ENCODE data around the gene PRKG1.

The PRKG1 gene

GRCh38 chr10:52256832-52257691 is 1182.8 kb downstream of the PRKG1 start:
- no peak overlapping the region for H3K27ac ChIP-seq (ENCODE audit: insufficient read depth in 1 of 2, low read depth in 1 of 2, low read length in 2 of 2, poor library complexity in 1 of 2, severe bottlenecking in 2 of 2)
- H3K36me3 ChIP-seq (ENCODE audit: control insufficient read depth in 4 of 4, insufficient read depth in 4 of 4, low read length in 3 of 4) = no peaks in the 10 kb centered on the region
- peak in 2 of 3 donors; percentile 27 to 61 for DNase-seq
- WGBS (ENCODE audit: insufficient coverage) = 100% methylated on average over 5 of the region's 6 CpGs
- no peaks in the 10 kb centered on the region for H3K9me3 ChIP-seq (ENCODE audit: control extremely low read depth in 1 of 5, control insufficient read depth in 4 of 5, insufficient read depth in 2 of 5, low read depth in 1 of 5, low read length in 4 of 5)
- no peaks in the 10 kb centered on the region for H3K27me3 ChIP-seq (replicated peaks in 2 of 5; ENCODE audit: control insufficient read depth in 4 of 5, insufficient read depth in 5 of 5, low read length in 4 of 5)
- H3K4me1 ChIP-seq (ENCODE audit: control extremely low read depth in 1 of 4, control insufficient read depth in 4 of 4, insufficient read depth in 4 of 4, low read length in 3 of 4) = peaks cover 0 to 3% (median 1%) of the 10 kb centered on the region in 4 experiments
- no peak overlapping the region for H3K4me3 ChIP-seq (ENCODE audit: control insufficient read depth in 1 of 7, extremely low read depth in 1 of 7, insufficient read depth in 4 of 7, low read depth in 2 of 7, low read length in 6 of 7)
- ChIA-PET CTCF (no interaction called here), POLR2A (no interaction called here)

GRCh38 chr10:52257692-52258075 is 1183.4 kb downstream of the PRKG1 start:
- Histone ChIP-seq H3K4me1 (ENCODE audit: control extremely low read depth in 1 of 4, control insufficient read depth in 4 of 4, insufficient read depth in 4 of 4, low read length in 3 of 4) (peaks cover 0 to 3% (median 1%) of the 10 kb centered on the region in 4 experiments), H3K36me3 (ENCODE audit: control insufficient read depth in 4 of 4, insufficient read depth in 4 of 4, low read length in 3 of 4) (no peaks in the 10 kb centered on the region), H3K27ac (ENCODE audit: insufficient read depth in 1 of 2, low read depth in 1 of 2, low read length in 2 of 2, poor library complexity in 1 of 2, severe bottlenecking in 2 of 2) (no peak overlapping the region), H3K4me3 (ENCODE audit: control insufficient read depth in 1 of 7, extremely low read depth in 1 of 7, insufficient read depth in 4 of 7, low read depth in 2 of 7, low read length in 6 of 7) (no peak overlapping the region), H3K27me3 (replicated peaks in 2 of 5; ENCODE audit: control insufficient read depth in 4 of 5, insufficient read depth in 5 of 5, low read length in 4 of 5) (no peaks in the 10 kb centered on the region), H3K9me3 (ENCODE audit: control extremely low read depth in 1 of 5, control insufficient read depth in 4 of 5, insufficient read depth in 2 of 5, low read depth in 1 of 5, low read length in 4 of 5) (no peaks in the 10 kb centered on the region)
- WGBS (ENCODE audit: insufficient coverage) = no CpG with 5 or more reads among the region's 1 CpG
- ChIA-PET POLR2A (no interaction called here), CTCF (no interaction called here)
- no peak for DNase-seq

GRCh38 chr10:52258799-52259425 is 1184.6 kb downstream of the PRKG1 start:
- Histone ChIP-seq H3K27me3 (replicated peaks in 2 of 5; ENCODE audit: control insufficient read depth in 4 of 5, insufficient read depth in 5 of 5, low read length in 4 of 5) (no peaks in the 10 kb centered on the region), H3K36me3 (ENCODE audit: control insufficient read depth in 4 of 4, insufficient read depth in 4 of 4, low read length in 3 of 4) (no peaks in the 10 kb centered on the region), H3K4me1 (ENCODE audit: control extremely low read depth in 1 of 4, control insufficient read depth in 4 of 4, insufficient read depth in 4 of 4, low read length in 3 of 4) (peaks cover 0 to 3% (median 1%) of the 10 kb centered on the region in 4 experiments), H3K4me3 (ENCODE audit: control insufficient read depth in 1 of 7, extremely low read depth in 1 of 7, insufficient read depth in 4 of 7, low read depth in 2 of 7, low read length in 6 of 7) (no peak overlapping the region), H3K27ac (ENCODE audit: insufficient read depth in 1 of 2, low read depth in 1 of 2, low read length in 2 of 2, poor library complexity in 1 of 2, severe bottlenecking in 2 of 2) (no peak overlapping the region), H3K9me3 (ENCODE audit: control extremely low read depth in 1 of 5, control insufficient read depth in 4 of 5, insufficient read depth in 2 of 5, low read depth in 1 of 5, low read length in 4 of 5) (no peaks in the 10 kb centered on the region)
- no CpG with 5 or more reads among the region's 1 CpG for WGBS (ENCODE audit: insufficient coverage)
- POLR2A ChIA-PET = no interaction called here
- DNase-seq = no peak
- CTCF ChIA-PET = interaction anchor here (0.6 kb wide), 1 partner anchor 1309 kb away, joined by 3 read pairs; no protein-coding TSS in a partner anchor

GRCh38 chr10:52259426-52259812 is 1185.1 kb downstream of the PRKG1 start:
- H3K9me3 ChIP-seq (ENCODE audit: control extremely low read depth in 1 of 5, control insufficient read depth in 4 of 5, insufficient read depth in 2 of 5, low read depth in 1 of 5, low read length in 4 of 5) = no peaks in the 10 kb centered on the region
- peaks cover 0 to 3% (median 1%) of the 10 kb centered on the region in 4 experiments for H3K4me1 ChIP-seq (ENCODE audit: control extremely low read depth in 1 of 4, control insufficient read depth in 4 of 4, insufficient read depth in 4 of 4, low read length in 3 of 4)
- H3K27me3 ChIP-seq (replicated peaks in 2 of 5; ENCODE audit: control insufficient read depth in 4 of 5, insufficient read depth in 5 of 5, low read length in 4 of 5) = no peaks in the 10 kb centered on the region
- no peak for DNase-seq
- H3K4me3 ChIP-seq (ENCODE audit: control insufficient read depth in 1 of 7, extremely low read depth in 1 of 7, insufficient read depth in 4 of 7, low read depth in 2 of 7, low read length in 6 of 7) = no peak overlapping the region
- ChIA-PET CTCF (interaction anchor here (0.6 kb wide), 1 partner anchor 1310 kb away, joined by 3 read pairs; no protein-coding TSS in a partner anchor), POLR2A (no interaction called here)
- WGBS (ENCODE audit: insufficient coverage) = no CpG with 5 or more reads among the region's 2 CpGs
- no peaks in the 10 kb centered on the region for H3K36me3 ChIP-seq (ENCODE audit: control insufficient read depth in 4 of 4, insufficient read depth in 4 of 4, low read length in 3 of 4)
- H3K27ac ChIP-seq (ENCODE audit: insufficient read depth in 1 of 2, low read depth in 1 of 2, low read length in 2 of 2, poor library complexity in 1 of 2, severe bottlenecking in 2 of 2) = no peak overlapping the region

GRCh38 chr10:52261362-52261761 is 1187.1 kb downstream of the PRKG1 start:
- POLR2A ChIA-PET = no interaction called here
- DNase-seq = no peak
- 100% methylated on average over 1 of the region's 1 CpG for WGBS (ENCODE audit: insufficient coverage)

GRCh38 chr10:52265131-52265926 is 1191.0 kb downstream of the PRKG1 start:
- no CpG with 5 or more reads among the region's 3 CpGs for WGBS (ENCODE audit: insufficient coverage)
- no peaks in the 10 kb centered on the region for H3K4me1 ChIP-seq (ENCODE audit: control extremely low read depth in 1 of 4, control insufficient read depth in 4 of 4, insufficient read depth in 4 of 4, low read length in 3 of 4)
- DNase-seq = no peak
- no peak overlapping the region for H3K27ac ChIP-seq (ENCODE audit: insufficient read depth in 1 of 2, low read depth in 1 of 2, low read length in 2 of 2, poor library complexity in 1 of 2, severe bottlenecking in 2 of 2)
- H3K36me3 ChIP-seq (ENCODE audit: control insufficient read depth in 4 of 4, insufficient read depth in 4 of 4, low read length in 3 of 4) = no peaks in the 10 kb centered on the region
- no peaks in the 10 kb centered on the region for H3K27me3 ChIP-seq (replicated peaks in 2 of 5; ENCODE audit: control insufficient read depth in 4 of 5, insufficient read depth in 5 of 5, low read length in 4 of 5)
- ChIA-PET CTCF (no interaction called here), POLR2A (no interaction called here)
- no peaks in the 10 kb centered on the region for H3K9me3 ChIP-seq (ENCODE audit: control extremely low read depth in 1 of 5, control insufficient read depth in 4 of 5, insufficient read depth in 2 of 5, low read depth in 1 of 5, low read length in 4 of 5)
- H3K4me3 ChIP-seq (ENCODE audit: control insufficient read depth in 1 of 7, extremely low read depth in 1 of 7, insufficient read depth in 4 of 7, low read depth in 2 of 7, low read length in 6 of 7) = no peak overlapping the region

More at GRCh38 chr10:52261362-52261761, 1187.1 kb downstream of the PRKG1 start:
- Histone ChIP-seq H3K27ac (ENCODE audit: insufficient read depth in 1 of 2, low read depth in 1 of 2, low read length in 2 of 2, poor library complexity in 1 of 2, severe bottlenecking in 2 of 2) (no peak overlapping the region), H3K27me3 (replicated peaks in 2 of 5; ENCODE audit: control insufficient read depth in 4 of 5, insufficient read depth in 5 of 5, low read length in 4 of 5) (no peaks in the 10 kb centered on the region), H3K4me1 (ENCODE audit: control extremely low read depth in 1 of 4, control insufficient read depth in 4 of 4, insufficient read depth in 4 of 4, low read length in 3 of 4) (peaks cover 0 to 3% (median 1%) of the 10 kb centered on the region in 4 experiments), H3K9me3 (ENCODE audit: control extremely low read depth in 1 of 5, control insufficient read depth in 4 of 5, insufficient read depth in 2 of 5, low read depth in 1 of 5, low read length in 4 of 5) (no peaks in the 10 kb centered on the region), H3K4me3 (ENCODE audit: control insufficient read depth in 1 of 7, extremely low read depth in 1 of 7, insufficient read depth in 4 of 7, low read depth in 2 of 7, low read length in 6 of 7) (no peak overlapping the region), H3K36me3 (ENCODE audit: control insufficient read depth in 4 of 4, insufficient read depth in 4 of 4, low read length in 3 of 4) (no peaks in the 10 kb centered on the region)
- CTCF ChIA-PET = interaction anchor here (0.6 kb wide), 1 partner anchor 8 kb away, joined by 4 read pairs; no protein-coding TSS in a partner anchor

Data from common myeloid progenitor, CD34-positive (primary cell).